Prostate gland (tissue), 2 donors: ENCODE results near the gene POC5.

Experiments
- POLR2A ChIP-seq: fragments of 450-650 bp; IDR thresholded peaks from one replicate; pipeline ENCODE4 v1.6.1; 2016; ENCODE audit warnings: antibody characterized with exemption, mild to moderate bottlenecking
- POLR2AphosphoS5 ChIP-seq: sonication (generic); formaldehyde crosslinking; IDR thresholded peaks from one replicate; pipeline ENCODE4 v1.6.1; 2017; ENCODE audit warnings: antibody characterized with exemption
- TF ChIP-seq, protein P1 (sequence below), 4 experiments: fragments of 200-600 bp in 2 of 4; fragments of 450-650 bp in 2 of 4; sonication (generic) in 2 of 4; IDR thresholded peaks; 1 replicate in 3 of 4; 2 replicates in 1 of 4; pipeline ENCODE4 v1.5.1; 2016 to 2019; ENCODE audit warnings: antibody characterized with exemption in 4 of 4, mild to moderate bottlenecking in 2 of 4, moderate library complexity in 2 of 4

DNA sequence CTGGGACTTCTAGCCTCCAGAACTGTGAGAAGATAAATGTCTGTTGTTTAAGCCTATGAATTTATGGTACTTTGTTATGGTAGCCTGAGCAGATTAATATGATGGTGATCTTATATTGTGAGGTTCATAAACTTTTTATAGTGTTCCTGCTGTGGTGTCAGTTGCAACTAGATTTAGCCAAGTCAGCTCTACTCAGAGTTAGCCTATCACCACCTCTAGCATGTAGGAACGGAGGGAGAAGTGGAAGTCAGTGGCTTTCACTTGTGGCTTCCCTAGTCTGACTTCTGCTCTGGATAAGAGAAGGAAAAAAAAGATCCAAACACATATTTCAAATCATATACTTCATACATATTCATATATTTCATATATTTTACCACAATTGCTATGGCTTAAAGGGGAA lies 6.6 kb downstream of the POC5 start:
- TF ChIP-seq, protein P1, sequence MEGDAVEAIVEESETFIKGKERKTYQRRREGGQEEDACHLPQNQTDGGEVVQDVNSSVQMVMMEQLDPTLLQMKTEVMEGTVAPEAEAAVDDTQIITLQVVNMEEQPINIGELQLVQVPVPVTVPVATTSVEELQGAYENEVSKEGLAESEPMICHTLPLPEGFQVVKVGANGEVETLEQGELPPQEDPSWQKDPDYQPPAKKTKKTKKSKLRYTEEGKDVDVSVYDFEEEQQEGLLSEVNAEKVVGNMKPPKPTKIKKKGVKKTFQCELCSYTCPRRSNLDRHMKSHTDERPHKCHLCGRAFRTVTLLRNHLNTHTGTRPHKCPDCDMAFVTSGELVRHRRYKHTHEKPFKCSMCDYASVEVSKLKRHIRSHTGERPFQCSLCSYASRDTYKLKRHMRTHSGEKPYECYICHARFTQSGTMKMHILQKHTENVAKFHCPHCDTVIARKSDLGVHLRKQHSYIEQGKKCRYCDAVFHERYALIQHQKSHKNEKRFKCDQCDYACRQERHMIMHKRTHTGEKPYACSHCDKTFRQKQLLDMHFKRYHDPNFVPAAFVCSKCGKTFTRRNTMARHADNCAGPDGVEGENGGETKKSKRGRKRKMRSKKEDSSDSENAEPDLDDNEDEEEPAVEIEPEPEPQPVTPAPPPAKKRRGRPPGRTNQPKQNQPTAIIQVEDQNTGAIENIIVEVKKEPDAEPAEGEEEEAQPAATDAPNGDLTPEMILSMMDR (IDR thresholded peaks at IDR 0.05), result no peak
- TF ChIP-seq POLR2A (no peak), POLR2AphosphoS5 (peak; percentile 36)
